NCI-H128 (cell line): Measurements from ENCODE around the gene MSRB2.
A peak's percentile ranks its signal among the peaks of the same experiment; 100 is the strongest.
"Not testable (repeated sequence)": the region's sequence is repeated elsewhere in the genome, so short reads cannot be mapped to it uniquely, and the experiment has no call there.

Source experiments
- DNase-seq: peaks from one replicate; lab custom pipeline; 2025; ENCODE audit not compliant: unreplicated experiment; lab: John Stamatoyannopoulos, UW

MSRB2 gene

DNA sequence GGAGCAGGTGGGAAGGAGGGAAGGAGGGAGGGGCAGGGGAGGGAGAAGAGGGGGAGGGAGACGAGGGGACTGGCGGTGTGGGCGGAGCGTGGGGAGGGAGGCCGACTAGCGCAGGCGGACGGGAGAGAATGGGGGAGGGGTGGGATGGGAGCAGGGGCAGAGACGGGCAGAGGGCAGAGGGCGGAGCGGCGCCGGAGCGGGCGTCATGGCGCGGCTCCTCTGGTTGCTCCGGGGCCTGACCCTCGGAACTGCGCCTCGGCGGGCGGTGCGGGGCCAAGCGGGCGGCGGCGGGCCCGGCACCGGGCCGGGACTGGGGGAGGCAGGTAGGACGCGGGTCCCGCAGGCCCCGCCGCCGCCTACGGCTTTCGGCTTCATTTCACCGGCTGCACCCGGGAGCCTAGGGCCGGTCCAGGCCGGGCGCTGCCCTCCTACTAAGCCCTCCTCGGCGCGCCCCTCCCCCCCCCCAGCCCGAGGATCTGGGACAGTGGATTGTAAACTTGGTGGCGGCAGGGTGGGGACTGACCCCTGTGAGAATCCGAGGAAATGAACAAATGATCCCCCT lies at the start of gene MSRB2:
TSS of gene MSRB2 (plus strand) at position 176 of the 562 bp plus-strand sequence. CDS start at position 206, 30 bp downstream.
- DNase-seq = peak; percentile 3

DNA sequence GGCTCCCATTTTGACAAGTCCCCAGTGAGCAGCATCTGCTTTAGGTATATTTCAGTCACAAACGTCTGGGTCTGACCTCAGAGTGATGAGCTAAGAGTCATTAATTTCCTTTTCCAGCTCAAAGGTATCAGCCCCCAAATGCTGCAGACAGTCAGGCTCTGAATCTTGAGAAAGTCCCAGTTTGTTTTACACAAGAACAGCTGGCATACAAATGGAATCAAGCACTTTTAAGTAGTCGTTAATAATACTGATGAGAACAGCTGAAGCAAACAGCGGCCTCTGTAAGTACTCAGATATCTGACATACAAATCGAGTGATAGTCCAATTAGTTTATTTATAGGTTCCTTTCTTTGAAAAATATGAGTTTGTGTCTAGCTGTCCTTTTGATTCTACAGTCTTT lies 49.4 kb upstream of the MSRB2 start:
- no peak for DNase-seq

DNA sequence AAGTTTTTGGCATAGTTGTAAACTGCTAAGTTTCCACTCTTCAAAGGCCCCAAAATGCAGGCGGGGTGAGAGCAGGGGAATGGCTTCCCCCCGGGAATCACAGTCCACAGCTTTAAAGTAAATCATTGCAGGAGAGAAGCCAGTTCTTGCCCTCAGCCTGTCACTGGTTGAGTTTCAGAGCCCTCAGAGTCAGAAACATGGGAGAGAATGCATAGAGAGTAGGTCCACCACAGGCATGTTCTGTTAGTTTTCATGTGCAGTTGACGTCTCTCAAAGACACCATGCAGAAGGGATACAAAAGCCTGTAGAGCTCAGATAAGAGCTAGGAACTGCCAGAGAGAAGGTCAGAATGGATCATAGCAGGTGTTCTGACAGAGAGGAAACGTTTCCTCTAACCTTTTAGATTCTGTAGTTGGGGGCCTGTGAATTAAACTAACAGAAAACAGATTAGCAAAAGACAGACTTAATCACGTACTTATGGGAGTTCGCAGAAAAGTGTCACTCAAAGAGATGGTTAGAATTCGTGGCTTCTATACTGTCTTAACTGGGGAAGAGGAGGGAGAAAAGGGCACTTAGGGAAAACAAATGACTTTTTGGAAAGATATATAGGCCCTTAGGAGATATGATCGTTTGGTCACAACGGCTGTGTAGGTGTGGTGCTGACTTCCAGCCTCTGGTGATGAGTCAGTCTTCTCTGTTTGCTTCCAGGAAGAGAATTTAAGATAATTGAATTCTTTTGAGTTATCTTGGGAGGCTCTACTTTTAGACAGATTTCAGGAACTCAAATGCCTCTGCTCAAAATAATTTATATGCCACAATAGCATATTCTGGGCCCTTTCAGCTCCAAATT lies 48.0 kb upstream of the MSRB2 start:
- no peak for DNase-seq

DNA sequence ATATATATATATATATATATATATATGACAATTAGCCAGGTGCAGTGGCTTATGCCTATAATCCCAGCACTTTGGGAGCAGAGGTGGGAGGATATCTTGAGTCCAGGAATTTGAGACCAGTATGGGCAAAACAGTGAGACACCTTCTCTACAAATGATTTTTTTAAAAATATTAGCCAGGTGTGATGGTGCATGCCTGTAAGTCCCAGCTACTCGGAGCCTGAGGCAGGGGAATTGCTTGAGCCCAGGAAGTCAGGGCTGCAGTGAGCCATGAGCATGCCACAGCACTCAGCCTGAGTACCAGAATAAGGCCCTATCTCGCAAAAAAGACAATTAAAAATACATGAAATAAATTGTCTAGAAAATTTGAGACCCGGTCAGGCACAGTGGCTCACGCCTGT lies 47.2 kb upstream of the MSRB2 start:
- DNase-seq = no peak

DNA sequence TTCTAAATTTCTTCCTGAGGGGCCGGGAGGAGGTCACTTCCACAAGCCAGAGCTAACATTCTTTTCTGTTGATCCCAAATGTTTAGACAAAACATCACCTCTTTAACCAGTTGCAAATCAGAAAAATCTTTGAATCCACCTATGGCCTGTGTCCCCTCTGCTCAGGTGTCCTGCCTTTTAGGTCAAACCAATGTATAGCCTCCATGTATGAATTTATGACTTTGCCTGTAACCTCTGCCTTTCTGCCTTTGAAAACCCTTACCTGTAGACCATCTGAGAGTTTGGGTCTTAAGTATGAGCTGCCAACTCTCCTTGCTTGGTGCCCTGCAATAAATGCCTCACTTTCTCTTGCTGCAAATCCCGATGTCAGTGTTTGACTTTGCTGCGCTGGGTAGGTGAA lies 44.1 kb upstream of the MSRB2 start:
- DNase-seq = no peak

DNA sequence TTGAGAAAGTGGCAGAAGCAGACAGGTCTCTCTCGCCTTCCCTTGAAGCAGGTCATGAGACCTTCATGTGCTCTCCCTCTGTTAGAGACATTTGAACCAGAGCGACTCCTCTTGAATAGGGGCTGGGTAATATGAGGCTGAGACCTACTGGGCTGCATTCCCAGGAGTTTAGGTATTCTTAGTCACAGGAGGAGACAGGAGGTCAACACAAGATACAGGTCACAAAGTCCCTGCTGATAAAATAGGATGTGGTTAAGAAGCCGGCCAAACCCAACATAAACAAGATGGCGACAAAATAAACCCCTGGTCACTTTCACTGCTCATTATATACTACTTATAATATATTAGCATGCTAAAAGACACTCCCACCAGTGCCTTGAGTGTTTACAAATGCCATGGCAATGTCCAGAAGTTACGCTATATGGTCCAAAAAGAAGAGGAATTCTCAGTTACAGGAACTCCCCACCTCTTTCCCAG lies 43.5 kb upstream of the MSRB2 start:
- no peak for DNase-seq

DNA sequence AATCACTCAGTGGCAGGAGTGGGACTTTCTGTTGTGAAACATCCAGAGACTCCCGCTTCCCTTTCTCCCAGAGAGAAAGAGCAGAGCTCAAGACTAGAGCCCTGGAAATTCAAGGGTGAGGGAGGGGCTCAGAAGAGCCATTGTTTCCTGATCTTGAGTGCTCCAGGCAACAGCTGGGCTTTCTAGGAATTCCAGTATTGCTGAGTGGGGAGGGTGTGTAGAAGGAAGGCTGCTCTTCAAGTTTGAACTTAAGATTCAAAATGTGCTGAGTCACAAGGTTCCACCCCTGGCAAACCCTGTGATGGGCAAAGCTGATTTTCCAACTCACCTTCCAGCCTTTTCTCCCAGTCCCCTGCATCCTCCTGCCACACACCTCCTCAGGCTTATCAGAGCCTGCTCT lies 42.3 kb upstream of the MSRB2 start:
- no peak for DNase-seq

DNA sequence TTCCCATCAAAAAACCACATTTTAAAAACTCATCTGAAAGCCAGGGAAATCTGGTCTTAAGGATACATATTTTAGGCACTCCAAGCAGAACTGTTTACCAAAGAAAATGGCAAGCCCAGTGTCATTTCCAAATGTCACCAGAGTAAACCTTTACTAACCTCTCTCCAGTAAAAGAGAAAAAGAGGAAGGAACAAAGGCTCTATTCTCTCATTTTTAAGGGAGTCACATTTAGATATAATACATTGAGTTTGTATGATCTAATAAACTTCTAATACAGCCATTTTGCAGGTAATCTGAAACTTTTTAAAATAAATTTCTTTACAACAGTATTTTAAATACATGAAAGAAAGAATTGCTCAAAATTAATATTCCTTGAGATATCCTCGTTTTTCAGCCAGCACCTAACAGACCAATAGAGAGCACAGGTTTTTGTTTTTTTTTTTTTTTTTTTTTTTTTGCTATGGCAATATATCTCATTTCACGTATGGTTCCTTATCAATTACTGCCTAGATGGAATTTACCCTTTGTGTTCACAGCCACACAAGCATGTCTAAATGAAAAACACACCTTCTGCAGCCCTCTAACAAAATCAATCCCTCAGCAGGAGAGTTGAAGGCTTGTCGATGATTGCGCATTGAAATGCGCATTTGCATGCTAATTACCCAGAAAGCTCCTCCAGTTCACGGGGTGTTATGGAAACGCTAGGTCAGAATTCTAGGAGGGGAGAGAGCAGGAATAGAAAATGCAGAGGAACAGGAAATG lies 39.8 kb upstream of the MSRB2 start:
- DNase-seq = no peak

DNA sequence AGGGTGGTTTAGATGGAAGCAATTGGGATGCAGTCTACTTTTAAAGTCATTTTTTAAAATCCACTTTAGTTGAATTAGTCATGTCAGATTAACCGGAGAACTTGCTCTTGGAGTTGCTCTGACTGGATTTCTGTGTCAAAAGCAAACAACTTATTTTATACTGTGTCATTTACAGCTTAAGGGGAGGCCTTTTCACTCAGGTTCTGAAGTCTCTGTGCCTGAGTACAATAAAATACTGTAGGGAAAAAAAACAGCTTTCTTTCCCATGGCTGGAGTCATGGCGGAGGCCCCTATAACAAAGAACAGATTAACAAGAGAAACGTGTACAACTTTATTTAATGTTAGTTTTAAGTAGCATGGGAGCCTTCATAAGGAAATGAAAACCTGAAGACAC lies 39.2 kb upstream of the MSRB2 start:
- DNase-seq = no peak

DNA sequence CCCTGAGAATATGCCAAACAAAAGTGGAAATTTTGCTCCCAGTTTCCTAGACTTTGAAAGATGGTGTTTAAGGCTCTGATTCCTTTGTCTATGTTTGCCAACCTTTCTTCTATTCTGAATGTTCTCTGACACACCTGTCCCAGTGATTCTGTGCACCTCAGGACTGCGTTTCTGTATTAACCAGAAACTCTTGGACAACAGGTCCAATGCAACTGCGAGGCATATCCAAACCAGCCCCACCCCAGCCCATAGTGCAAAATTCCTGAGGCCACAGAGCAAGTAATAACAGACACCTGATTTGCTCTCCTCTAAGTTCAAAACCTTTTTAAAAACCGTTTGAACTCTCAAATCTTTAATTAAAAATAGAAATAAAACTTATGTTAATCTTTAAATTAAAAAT lies 37.0 kb upstream of the MSRB2 start:
- no peak for DNase-seq

DNA sequence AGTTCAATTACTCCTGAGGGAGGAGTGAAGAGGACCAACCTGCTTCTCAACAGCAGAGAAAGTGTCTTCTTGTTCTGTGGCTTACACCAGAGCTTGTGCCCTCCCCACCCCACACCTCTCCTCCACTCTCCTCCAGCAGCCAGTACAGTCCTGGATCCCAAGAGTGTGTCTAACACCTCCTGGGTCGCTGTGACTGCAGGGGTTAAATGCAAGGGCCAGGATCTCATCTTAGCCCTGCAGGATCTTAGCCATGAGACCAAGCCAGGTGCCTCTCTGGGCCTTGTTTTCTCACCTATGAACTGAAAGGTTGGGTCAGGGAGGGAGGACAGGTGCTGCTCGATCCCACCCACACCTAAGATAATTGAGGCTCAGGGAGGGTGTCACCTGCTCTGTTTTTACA lies 34.5 kb upstream of the MSRB2 start:
- no peak for DNase-seq

DNA sequence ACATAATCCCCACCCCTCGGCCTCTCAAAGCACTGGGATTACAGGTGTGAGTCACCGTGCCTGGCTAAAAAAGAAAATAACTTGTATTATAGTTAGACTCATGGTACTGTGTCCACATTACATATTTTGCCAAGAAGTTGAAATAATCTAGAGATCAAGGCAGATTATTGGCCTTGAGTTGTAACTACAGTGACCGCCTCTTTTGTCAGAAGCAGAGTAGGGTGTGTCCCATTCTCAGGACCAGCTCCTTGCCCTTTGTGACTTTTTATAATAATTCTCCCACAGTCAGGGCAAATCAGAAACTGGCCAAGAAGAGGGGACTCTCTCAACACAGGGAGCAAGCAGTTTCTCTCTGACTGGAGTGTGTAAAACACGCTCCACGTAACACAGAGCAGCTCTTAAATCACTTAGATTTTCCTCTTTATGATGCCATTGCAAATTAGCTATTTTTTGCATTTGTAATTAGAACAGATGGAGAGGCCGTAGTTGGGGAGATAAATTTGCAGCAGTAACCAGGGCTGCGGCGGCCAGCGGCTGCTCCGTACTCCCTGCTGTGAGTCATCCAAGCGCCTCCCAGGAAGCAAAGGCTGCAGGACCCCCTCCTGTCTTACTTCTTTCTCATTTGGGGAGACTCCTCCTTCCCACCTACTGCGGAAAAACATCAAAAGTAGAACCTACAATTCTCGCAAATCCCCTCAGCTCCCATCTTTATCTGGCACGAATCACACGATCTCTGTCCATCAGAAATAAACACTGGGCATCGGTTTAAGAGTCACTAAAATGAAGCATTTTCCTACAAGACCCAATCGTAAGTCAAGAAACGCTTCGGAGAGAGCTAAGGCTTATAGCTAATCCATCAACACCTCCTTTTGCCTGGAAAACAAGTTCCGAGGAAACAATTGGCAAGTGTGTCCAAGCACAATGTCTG lies 32.1 kb upstream of the MSRB2 start:
- no peak for DNase-seq

DNA sequence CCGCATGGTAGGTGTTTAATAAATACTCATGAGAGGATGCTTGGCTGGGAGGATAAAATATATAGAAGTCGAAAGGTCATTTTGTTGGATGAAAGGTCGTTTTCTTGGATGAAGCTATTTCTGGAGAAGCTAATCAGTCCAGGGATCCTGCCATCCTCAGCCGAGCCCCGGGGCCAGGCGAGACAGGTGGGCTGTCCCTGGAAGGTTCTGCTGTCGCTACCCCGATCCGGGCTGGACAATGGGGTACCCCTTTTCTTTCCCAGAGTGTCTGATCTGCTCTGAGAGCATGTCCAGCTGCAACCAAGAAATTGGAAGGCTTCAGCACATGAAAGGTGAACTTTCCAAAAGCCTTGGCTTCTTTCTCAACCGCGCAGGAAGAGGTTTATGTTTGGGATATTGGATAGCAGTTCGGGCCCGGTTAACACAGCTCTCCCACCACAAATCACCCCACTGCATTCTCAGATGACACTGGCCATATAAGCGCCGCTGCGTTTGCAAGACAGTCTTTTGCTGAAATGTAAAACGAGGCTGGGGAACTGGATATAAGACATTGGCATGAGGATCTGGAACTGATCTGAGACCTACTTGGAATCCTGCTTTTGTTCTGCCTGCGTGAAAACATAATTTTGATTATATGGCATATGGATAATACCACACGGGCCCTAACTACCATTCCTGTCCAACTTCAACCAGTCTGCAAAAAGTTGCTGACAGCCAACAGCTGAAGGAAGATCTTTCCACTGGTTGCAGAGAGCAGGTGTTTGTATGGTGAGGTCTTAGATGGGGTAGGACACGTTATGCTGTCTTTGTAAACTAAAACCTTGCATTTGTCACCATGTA lies 31.2 kb upstream of the MSRB2 start:
- DNase-seq = no peak

DNA sequence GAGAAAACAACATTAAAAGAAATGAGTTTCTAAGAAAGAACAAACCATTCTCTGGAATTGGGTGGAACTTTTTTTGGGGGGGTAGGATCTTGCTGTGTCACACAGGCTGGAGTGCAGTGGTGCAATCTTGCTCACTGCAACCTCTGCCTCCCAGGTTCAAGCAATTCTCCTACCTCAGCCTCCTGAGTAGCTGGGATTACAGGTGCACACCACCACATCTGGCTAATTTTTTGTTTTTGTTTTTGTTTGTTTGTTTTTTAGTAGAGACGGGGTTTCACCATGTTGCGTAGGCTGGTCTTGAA lies 30.6 kb upstream of the MSRB2 start:
- not testable (repeated sequence) for DNase-seq

DNA sequence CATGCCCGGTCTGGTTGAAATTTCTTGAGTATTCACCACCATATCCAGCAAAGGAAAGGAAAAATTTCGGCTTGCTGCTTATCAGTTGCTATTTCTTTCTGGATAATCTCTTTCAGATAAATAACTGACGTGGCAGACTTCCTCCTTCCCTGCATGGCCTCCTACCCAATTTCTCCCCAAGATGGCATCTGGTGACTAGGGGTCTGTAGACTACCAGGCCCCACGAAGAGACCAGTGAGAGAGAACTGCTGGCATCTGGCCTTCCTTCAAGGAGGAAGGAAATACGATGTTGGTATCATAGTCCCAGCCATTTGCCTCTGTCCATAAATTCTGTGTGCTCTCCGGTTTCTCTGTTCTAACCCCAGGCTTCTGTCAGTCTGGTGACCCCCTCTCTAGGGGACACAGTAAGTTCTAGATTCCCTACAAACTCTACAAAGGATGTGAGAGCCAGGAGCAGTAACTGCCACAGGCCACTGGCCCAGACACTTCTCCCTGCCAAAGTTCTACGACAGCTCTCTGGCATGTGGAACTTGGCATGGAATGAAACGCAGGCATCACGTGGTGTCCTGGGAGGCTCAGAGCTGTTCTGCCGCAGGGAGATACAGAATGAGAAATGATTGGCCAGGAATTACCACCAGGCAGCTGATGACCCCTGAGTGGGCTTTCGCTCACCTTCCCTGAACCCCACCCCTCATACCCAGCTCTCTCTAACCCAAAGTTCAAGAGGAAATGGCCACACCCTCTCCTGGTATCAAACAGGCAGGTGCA lies 30.0 kb upstream of the MSRB2 start:
- no peak for DNase-seq

DNA sequence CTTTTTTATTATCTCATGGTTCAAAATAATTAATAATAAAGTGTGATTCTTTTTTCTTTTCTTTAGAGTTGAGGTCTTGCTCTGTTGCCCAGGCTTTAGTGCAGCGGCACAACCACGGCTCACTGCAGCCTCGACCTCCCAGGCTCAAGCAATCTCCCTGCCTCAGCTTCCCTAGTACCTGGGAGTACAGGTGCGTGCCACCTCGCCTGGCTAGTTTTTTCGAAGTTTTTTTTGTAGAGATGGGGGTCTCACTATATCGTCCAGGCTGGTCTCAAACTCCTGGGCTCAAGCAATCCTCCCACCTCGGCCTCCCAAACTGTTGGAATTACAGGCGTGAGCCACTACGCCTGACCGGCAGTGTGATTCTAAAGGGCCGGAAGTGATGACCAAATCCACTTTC lies 28.0 kb upstream of the MSRB2 start:
- no peak for DNase-seq

DNA sequence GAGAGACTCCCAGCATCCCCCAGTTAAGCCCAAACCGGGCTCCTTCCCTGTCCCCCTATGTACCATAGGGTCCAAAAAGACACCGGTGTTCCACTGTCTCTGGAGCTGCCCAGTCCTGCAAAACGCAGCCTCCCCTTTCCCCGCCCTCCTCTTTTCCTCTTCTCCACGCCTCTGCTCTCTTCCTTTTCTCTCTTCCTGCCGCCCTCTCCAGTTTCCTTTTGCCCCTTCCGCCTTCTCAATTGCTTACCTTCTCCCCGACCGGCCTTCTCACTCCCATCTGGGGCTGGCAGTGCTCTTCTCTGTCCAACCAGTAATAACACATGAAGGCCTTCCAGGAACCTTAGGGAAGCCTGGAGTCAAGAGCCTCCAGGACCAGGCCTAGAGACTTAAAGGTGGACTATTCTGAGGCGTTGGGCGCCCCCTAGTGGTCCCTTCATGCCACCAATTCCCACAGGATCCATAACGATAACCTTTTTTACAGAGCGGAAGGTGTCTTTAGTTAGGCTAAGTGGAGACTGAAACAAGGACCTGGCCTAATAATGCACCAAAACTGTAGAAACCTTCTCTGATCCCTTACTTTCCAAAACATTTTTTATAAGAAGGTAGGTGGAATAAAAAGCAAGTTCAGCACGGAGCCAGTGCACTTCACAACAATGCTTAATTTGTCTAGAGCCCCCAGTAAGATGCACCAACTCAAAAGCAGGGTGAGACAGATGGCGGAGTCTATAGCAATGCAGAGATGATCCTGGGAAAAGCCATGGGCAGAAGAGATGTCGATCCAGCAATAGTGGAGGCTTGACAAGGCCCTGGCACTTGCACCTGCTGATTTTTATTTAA lies 27.2 kb upstream of the MSRB2 start:
- peak; percentile 24 for DNase-seq

DNA sequence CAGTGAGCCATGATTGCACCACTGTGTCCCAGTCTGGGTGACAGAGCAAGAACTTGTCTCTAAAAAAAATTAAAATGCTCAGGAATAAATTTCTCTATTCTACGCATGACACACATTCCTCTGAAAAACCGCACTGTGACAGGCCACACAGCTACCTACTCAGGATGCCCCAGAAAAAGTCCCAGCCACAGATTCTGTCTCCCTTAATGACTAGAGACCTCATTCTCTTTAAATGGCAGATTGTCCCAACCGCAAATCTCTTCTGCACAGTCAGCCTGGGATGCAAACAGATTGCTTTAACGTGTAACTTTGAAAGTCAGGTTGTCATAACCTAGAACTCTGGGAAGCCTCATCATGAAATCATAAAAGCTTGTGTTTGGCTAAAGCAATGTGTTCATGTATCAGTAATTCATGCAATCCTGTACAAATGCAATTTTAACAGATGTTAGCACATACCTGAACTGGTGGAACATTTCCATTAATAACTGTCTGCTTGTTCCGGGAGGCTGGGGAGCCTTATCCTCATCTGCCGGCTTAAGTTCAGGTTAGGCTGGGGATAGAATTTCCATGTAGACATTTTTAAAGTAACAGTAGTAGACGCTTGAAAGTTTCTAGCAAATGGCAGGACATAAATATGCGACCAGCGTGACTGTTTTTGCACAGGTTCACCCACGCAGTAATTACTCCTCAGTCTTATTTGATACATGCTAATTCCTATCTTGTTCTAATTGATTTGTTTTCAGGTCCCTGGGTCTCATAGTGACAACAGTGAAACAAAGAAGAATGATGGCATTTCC lies 26.2 kb upstream of the MSRB2 start:
- DNase-seq = no peak
